Measurements from ENCODE around the gene SLC36A3.

GRCh38 chr5:151231359-151231758 is 72.2 kb downstream of the SLC36A3 start:
- TF ChIP-seq CTCF (IDR thresholded peaks at IDR 0.05), result no peak
- no peak for TF ChIP-seq KAT7 (CRISPR knock-in tag; IDR thresholded peaks at IDR 0.05; ENCODE audit: borderline replicate concordance)
- TF ChIP-seq ZBTB21 (CRISPR knock-in tag; IDR thresholded peaks at IDR 0.05; ENCODE audit: borderline replicate concordance), result no peak
- no peak for TF ChIP-seq MAX (CRISPR knock-in tag; IDR thresholded peaks at IDR 0.05)
- no peak for TF ChIP-seq ATF2 (CRISPR knock-in tag; IDR thresholded peaks at IDR 0.05; ENCODE audit: borderline replicate concordance, low read depth)
- no peak for TF ChIP-seq IRF1 (CRISPR knock-in tag; IDR thresholded peaks at IDR 0.05)
- no peak for TF ChIP-seq MLX (CRISPR knock-in tag; IDR thresholded peaks at IDR 0.05)
- TF ChIP-seq ATF3 (CRISPR knock-in tag; conservative IDR thresholded peaks at IDR 0.05), result no peak
- no peak for TF ChIP-seq E2F1 (CRISPR knock-in tag; IDR thresholded peaks at IDR 0.05)
- no peak for TF ChIP-seq SP1 (CRISPR knock-in tag; conservative IDR thresholded peaks at IDR 0.05)
- no peak for TF ChIP-seq ZNF423 (CRISPR knock-in tag; IDR thresholded peaks at IDR 0.05)
- TF ChIP-seq MYBL2 (CRISPR knock-in tag; IDR thresholded peaks at IDR 0.05), result no peak
- TF ChIP-seq TEAD4 (CRISPR knock-in tag; IDR thresholded peaks at IDR 0.05), result no peak

All from WTC11 (cell line).